Pancreas (tissue), 10 donors: Measurements from ENCODE around the gene VPS8. TPM values are rescaled to one million over a fixed set of nuclear protein-coding genes. Genes with fewer than 3 reads are reported as not detected.

Experiments used
- ATAC-seq, 4 donors: fragments of 200-7000 bp; cut with Tn5 transposase; one replicate each; pipeline versions ENCODE4 v1.8.0 to v1.9.1; 2020; ENCODE audit warnings: mild to moderate bottlenecking in 4 of 4, moderate library complexity in 4 of 4
- DNase-seq, 6 donors: peaks; one replicate each; pipeline ENCODE4 v3.0.0-alpha.2; 2020
- FAIRE-seq: peaks from 2 replicates; lab custom pipeline; 2012; peaks lifted over from hg19 to GRCh38; lab: Jason Lieb, UNC
- H3K27ac ChIP-seq, 4 donors: fragments of 200-600 bp; sonication (generic); 1 replicate in 3 of 4; 2 replicates in 1 of 4; pipeline versions ENCODE4 v1.5.0 to v1.8.0; 2020
- H3K27me3 ChIP-seq, 4 donors: fragments of 200-600 bp; one replicate each; pipeline ENCODE4 v1.8.0; 2021
- H3K36me3 ChIP-seq, 3 donors: fragments of 200-600 bp; sonication (generic) in 1 of 3; one replicate each; pipeline versions ENCODE4 v1.5.0 to v1.8.0; 2020 to 2021
- H3K4me1 ChIP-seq, 3 donors: fragments of 200-600 bp; one replicate each; pipeline ENCODE4 v1.8.0; 2021
- H3K4me3 ChIP-seq, 4 donors: fragments of 200-600 bp; sonication (generic) in 2 of 4; one replicate each; pipeline versions ENCODE4 v1.5.0 to v1.8.0; 2020 to 2021
- H3K9me3 ChIP-seq, 4 donors: fragments of 200-600 bp; one replicate each; pipeline ENCODE4 v1.8.0; 2021
- WGBS, 2 donors: extraction: QIAGEN DNeasy Blood & Tissue Kit; methylation state at CpG; one replicate each; pipeline ENCODE4 v1.1.7; 2013; 5-methylcytosine and 5-hydroxymethylcytosine counted together
- intact Hi-C, 3 donors: fragments of 100-400 bp; cut with DNase I; formaldehyde crosslinking; loops; one replicate each; pipeline versions ENCODE4 v1.11.1 to v1.14.2; 2022
- polyA plus RNA-seq, 2 donors: library from polyadenylated mRNA; stranded (reverse); fragments of 200-250 nt; gene quantifications; one replicate each; pipeline ENCODE4 v1.2.3, GENCODE V29; 2013
- total RNA-seq, 6 donors: library from RNA; stranded (reverse); fragmentation: NEBNext Ultra II Directional in 4 of 6; extraction: Animal tissue kit (Norgen Biotek cat#: 25700) in 4 of 6; gene quantifications; one replicate each; pipeline versions ENCODE4 v1.2.1 to v1.2.4, GENCODE V29; 2021 to 2023
- TF ChIP-seq, protein P1 (sequence below), 4 donors: fragments of 200-600 bp; sonication (generic) in 3 of 4; IDR thresholded peaks; one replicate each; pipeline versions ENCODE4 v1.5.0 to v1.8.0; 2021; ENCODE audit warnings: antibody characterized with exemption in 4 of 4
- donor health status: healthy with polysubstance abuse.
- donor health status: DM: no; HTN: no; CAD: no; lungs with moderate emphysema.
- donor health status: DM: no; HTN: no; CAD: no.
- donor health status: control.
- donor health status: control.
- donor health status: Bipolar disorder and iron deficiency.
- donor health status: DM: yes; HTN: yes; CAD: no.
- donor health status: DM: no; HTN: no; CAD: no.
- donor health status: DM: no; HTN: no; CAD: no.
- donor health status: DM: yes; HTN: yes; CAD: no.

The VPS8 gene
- total and polyA plus RNA-seq, 8 donors: 7.9 to 37.5 (median 19.2) TPM

- Histone ChIP-seq H3K27ac (no peak overlapping the region), H3K4me3 (no peak overlapping the region), H3K36me3 (no peaks in the 10 kb centered on the region), H3K4me1 (no peaks in the 10 kb centered on the region), H3K9me3 (no peaks in the 10 kb centered on the region), H3K27me3 (no peaks in the 10 kb centered on the region)
- DNase-seq (no peak), FAIRE-seq (no peak), ATAC-seq (no peak)
- TF ChIP-seq, protein P1, sequence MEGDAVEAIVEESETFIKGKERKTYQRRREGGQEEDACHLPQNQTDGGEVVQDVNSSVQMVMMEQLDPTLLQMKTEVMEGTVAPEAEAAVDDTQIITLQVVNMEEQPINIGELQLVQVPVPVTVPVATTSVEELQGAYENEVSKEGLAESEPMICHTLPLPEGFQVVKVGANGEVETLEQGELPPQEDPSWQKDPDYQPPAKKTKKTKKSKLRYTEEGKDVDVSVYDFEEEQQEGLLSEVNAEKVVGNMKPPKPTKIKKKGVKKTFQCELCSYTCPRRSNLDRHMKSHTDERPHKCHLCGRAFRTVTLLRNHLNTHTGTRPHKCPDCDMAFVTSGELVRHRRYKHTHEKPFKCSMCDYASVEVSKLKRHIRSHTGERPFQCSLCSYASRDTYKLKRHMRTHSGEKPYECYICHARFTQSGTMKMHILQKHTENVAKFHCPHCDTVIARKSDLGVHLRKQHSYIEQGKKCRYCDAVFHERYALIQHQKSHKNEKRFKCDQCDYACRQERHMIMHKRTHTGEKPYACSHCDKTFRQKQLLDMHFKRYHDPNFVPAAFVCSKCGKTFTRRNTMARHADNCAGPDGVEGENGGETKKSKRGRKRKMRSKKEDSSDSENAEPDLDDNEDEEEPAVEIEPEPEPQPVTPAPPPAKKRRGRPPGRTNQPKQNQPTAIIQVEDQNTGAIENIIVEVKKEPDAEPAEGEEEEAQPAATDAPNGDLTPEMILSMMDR (IDR thresholded peaks at IDR 0.05): no peak
- 68 to 76% methylated on average over 4 of the region's 4 CpGs for WGBS, 2 donors
- intact Hi-C loops: no loop called here
These were observed 282.7 kb downstream of the VPS8 start for GRCh38 chr3:185094697-185095096.

Other genes starting within 250 kb of the VPS8 start
- 10 to 100 TPM; 10.4 to 19.7 (median 14.1) TPM for gene MAGEF1, start 100.1 kb upstream of the VPS8 start, total RNA-seq
- gene MAGEF1, start 100.1 kb upstream of the VPS8 start, polyA plus RNA-seq: 10 to 100 TPM; 18.8 to 34.0 TPM